Measurements from ENCODE around the gene RAB5IF. TPM values are rescaled to one million over a fixed set of nuclear protein-coding genes. Genes with fewer than 3 reads are reported as not detected.

RAB5IF gene
- total and polyA plus RNA-seq, 10 of the 15 experiments (the other 5 are each of a cell fraction or from before 2014, with no cell fraction given) = 19.4 to 246 (median 92.0) TPM

DNA sequence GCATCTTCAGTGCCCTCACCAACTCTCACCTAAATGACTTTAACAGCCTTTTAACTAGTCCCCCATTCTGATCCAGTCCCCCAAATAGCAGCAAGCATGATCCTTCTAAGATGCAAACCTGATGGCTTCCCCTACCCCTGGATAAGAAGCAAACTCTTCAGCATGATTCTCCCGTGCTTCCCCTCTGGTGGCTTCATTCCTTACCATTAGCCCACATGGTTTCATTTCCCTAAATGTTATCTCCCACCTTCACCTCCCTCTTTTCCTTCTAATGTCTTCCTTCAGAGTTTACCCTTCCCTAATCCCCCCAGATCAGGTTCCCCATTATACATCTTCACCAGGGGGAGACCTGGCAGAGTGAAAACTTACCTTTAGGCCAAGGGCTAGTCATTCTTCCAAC lies 4.0 kb upstream of the RAB5IF start (continued):
- TF ChIP-seq, protein P1, sequence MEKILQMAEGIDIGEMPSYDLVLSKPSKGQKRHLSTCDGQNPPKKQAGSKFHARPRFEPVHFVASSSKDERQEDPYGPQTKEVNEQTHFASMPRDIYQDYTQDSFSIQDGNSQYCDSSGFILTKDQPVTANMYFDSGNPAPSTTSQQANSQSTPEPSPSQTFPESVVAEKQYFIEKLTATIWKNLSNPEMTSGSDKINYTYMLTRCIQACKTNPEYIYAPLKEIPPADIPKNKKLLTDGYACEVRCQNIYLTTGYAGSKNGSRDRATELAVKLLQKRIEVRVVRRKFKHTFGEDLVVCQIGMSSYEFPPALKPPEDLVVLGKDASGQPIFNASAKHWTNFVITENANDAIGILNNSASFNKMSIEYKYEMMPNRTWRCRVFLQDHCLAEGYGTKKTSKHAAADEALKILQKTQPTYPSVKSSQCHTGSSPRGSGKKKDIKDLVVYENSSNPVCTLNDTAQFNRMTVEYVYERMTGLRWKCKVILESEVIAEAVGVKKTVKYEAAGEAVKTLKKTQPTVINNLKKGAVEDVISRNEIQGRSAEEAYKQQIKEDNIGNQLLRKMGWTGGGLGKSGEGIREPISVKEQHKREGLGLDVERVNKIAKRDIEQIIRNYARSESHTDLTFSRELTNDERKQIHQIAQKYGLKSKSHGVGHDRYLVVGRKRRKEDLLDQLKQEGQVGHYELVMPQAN (conservative IDR thresholded peaks at IDR 0.05) = no peak
- TF ChIP-seq NRF1 (conservative IDR thresholded peaks at IDR 0.05; ENCODE audit: low read depth, low read length) = no peak
- no peak for TF ChIP-seq SMC3 (IDR thresholded peaks at IDR 0.05; ENCODE audit: borderline replicate concordance, low read length)
- TF ChIP-seq NR2C1 (IDR thresholded peaks at IDR 0.05) = no peak
- TF ChIP-seq RUNX3 (IDR thresholded peaks at IDR 0.05; ENCODE audit: low read length) = peak; percentile 23; the same call in 1 of the 2 replicates
- TF ChIP-seq PML (IDR thresholded peaks at IDR 0.05; ENCODE audit: low read length) = no peak
- peak; percentile 82 for TF ChIP-seq SPI1 (IDR thresholded peaks at IDR 0.05; ENCODE audit: borderline replicate concordance, insufficient read depth, low read depth, low read length)
- TF ChIP-seq IKZF1 (conservative IDR thresholded peaks at IDR 0.05) = peak; percentile 51
- TF ChIP-seq BACH1 (IDR thresholded peaks at IDR 0.05; ENCODE audit: borderline replicate concordance) = no peak
- TF ChIP-seq NBN (IDR thresholded peaks at IDR 0.05) = 0 out of 2 replicates have a peak, but pooled peaks have one; percentile 13

DNA sequence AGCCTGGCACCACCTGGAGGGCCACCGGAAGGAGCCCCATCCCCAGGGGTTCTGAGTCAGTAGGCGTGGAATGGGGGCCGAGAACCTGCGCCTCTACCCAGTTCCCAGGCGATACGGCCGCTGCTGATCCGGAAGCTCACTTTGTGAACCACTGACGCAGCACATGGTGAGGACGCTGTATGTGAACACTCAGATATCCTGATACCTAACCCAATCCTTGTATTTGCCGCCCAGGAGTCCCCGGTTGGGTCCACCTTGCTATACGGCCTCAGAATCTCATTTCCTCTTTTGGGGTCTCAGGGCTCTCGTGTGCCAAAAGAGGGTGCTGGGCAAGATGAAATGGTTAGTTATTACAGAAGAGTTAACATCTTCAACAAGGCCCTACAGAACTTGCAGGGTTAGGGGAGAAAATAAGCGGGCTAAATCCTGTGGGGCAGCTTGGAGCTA lies 604 bp upstream of the RAB5IF start:
- Histone ChIP-seq H3K4me1 (ENCODE audit: control insufficient read depth, insufficient read depth, low read length) (peaks cover 25% of the 10 kb centered on the region), H3K9me3 (replicated peaks; ENCODE audit: control insufficient read depth, insufficient read depth, low read length) (no peaks in the 10 kb centered on the region), H3K79me2 (ENCODE audit: control insufficient read depth, insufficient read depth, low read length) (peaks cover 35% of the 10 kb centered on the region), H3K4me2 (ENCODE audit: control insufficient read depth, insufficient read depth) (peak overlapping the region; percentile 77), H4K20me1 (ENCODE audit: control insufficient read depth, insufficient read depth) (no peaks in the 10 kb centered on the region), H2AFZ (ENCODE audit: control insufficient read depth, low read depth, low read length) (peak overlapping the region; percentile 83), H3K27me3 (replicated peaks in 1 of 2; ENCODE audit: control insufficient read depth in 2 of 2, insufficient read depth in 2 of 2, low read length in 1 of 2) (no peaks in the 10 kb centered on the region), H3K4me3 (peak overlapping the region; percentile 66), H3K36me3 (ENCODE audit: control insufficient read depth in 2 of 2, insufficient read depth in 2 of 2, low read length in 1 of 2) (peaks cover 8 to 9% of the 10 kb centered on the region in 2 experiments), H3K27ac (ENCODE audit: control insufficient read depth, insufficient read depth) (peak overlapping the region; percentile 97), H3K9ac (ENCODE audit: control insufficient read depth, insufficient read depth, low read length) (peak overlapping the region; percentile 92)
- no peak for FAIRE-seq
- no TSS peak for BruUV-seq (replicated peaks)
- peak; percentile 81 for DNase-seq (ENCODE audit: low read depth, low spot score)
- SMC1A ChIA-PET (ENCODE audit: uncharacterized antibody, unreplicated experiment) = interaction anchor here (0.9 to 8.6 kb wide), 14 partner anchors 9 to 277 kb away, joined by 3 to 87 read pairs (median 6); partner anchors contain the start of gene TGIF2
- RAD21 ChIA-PET (ENCODE audit: unreplicated experiment) = interaction anchor here (0.7 to 4.0 kb wide), 20 partner anchors 9 to 452 kb away, joined by 3 to 92 read pairs (median 4); partner anchors contain the start of gene TGIF2
- peak; percentile 79 for ATAC-seq
- CTCF ChIA-PET = interaction anchor here (0.5 to 9.4 kb wide), 25 partner anchors 11 to 866 kb away, joined by 3 to 94 read pairs (median 4); partner anchors contain the start of genes DSN1 and TGIF2
- under 1% methylated on average over 15 of the region's 15 CpGs for WGBS (ENCODE audit: insufficient coverage, insufficient replicate concordance, low lambda C conversion rate, missing lambda C conversion rate)
- POLR2A ChIA-PET = interaction anchor here (0.6 to 4.1 kb wide), 13 partner anchors 10 to 270 kb away, joined by 3 to 87 read pairs (median 9); partner anchors contain the start of gene TGIF2
- intact Hi-C loops (cut with micrococcal nuclease; ENCODE audit: unreplicated experiment) = loop anchor here (1.0 to 10.0 kb wide), 3 partner anchors 32 to 260 kb away; partner anchors contain the start of gene TGIF2
- in situ Hi-C loops (cut with MboI) = no loop called here
- no peak for TF ChIP-seq ZZZ3 (IDR thresholded peaks at IDR 0.05; ENCODE audit: control insufficient read depth, insufficient read length, low read depth)
- TF ChIP-seq MEF2A (IDR thresholded peaks at IDR 0.05; ENCODE audit: insufficient read depth, low read depth, low read length) = no peak
- no peak for TF ChIP-seq ASH2L (IDR thresholded peaks at IDR 0.05; ENCODE audit: borderline replicate concordance, low read depth)
- TF ChIP-seq KDM1A (IDR thresholded peaks at IDR 0.05; ENCODE audit: borderline replicate concordance) = no peak
- no peak for TF ChIP-seq NFYA (IDR thresholded peaks at IDR 0.05; ENCODE audit: borderline replicate concordance, low read depth, low read length)
- TF ChIP-seq JUND (IDR thresholded peaks at IDR 0.05; ENCODE audit: low read depth, low read length) = no peak
- TF ChIP-seq, protein P2, sequence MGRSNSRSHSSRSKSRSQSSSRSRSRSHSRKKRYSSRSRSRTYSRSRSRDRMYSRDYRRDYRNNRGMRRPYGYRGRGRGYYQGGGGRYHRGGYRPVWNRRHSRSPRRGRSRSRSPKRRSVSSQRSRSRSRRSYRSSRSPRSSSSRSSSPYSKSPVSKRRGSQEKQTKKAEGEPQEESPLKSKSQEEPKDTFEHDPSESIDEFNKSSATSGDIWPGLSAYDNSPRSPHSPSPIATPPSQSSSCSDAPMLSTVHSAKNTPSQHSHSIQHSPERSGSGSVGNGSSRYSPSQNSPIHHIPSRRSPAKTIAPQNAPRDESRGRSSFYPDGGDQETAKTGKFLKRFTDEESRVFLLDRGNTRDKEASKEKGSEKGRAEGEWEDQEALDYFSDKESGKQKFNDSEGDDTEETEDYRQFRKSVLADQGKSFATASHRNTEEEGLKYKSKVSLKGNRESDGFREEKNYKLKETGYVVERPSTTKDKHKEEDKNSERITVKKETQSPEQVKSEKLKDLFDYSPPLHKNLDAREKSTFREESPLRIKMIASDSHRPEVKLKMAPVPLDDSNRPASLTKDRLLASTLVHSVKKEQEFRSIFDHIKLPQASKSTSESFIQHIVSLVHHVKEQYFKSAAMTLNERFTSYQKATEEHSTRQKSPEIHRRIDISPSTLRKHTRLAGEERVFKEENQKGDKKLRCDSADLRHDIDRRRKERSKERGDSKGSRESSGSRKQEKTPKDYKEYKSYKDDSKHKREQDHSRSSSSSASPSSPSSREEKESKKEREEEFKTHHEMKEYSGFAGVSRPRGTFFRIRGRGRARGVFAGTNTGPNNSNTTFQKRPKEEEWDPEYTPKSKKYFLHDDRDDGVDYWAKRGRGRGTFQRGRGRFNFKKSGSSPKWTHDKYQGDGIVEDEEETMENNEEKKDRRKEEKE (IDR thresholded peaks at IDR 0.05) = no peak
- no peak for TF ChIP-seq NBN (IDR thresholded peaks at IDR 0.05)
- TF ChIP-seq RBBP5 (conservative IDR thresholded peaks at IDR 0.05) = no peak
- TF ChIP-seq IRF4 (IDR thresholded peaks at IDR 0.05; ENCODE audit: low read depth, low read length) = no peak
- no peak for TF ChIP-seq EZH2 (IDR thresholded peaks at IDR 0.05; ENCODE audit: borderline replicate concordance, control insufficient read depth, low read depth, low read length)

Data from GM12878 (cell line).